ENCODE results near the gene DMRTB1. TPM values are rescaled to one million over a fixed set of nuclear protein-coding genes. Genes with fewer than 3 reads are reported as not detected.

The DMRTB1 gene
- total RNA-seq, 1 experiment from 2014 or later: not detected

GRCh38 chr1:53513846-53514245 lies 54.6 kb downstream of the DMRTB1 start:
- Histone ChIP-seq H3K27me3 (ENCODE audit: low read length) (no peaks in the 10 kb centered on the region), H3K36me3 (ENCODE audit: low read depth, low read length) (no peaks in the 10 kb centered on the region), H3F3A (ENCODE audit: low read length, unreplicated experiment) (peaks cover 4% of the 10 kb centered on the region), H3K9me2 (replicated peaks; ENCODE audit: low read length) (no peaks in the 10 kb centered on the region), H4K20me1 (ENCODE audit: low read length) (peaks cover 4% of the 10 kb centered on the region; the same call in 1 of the 2 replicates), H3K4me1 (ENCODE audit: insufficient read depth, low read length) (peaks cover 25% of the 10 kb centered on the region), H3K9ac (ENCODE audit: low read length) (no peak overlapping the region), H3K4me2 (ENCODE audit: low read length) (no peak overlapping the region), H3K27ac (ENCODE audit: low read length) (no peak overlapping the region), H2AFZ (ENCODE audit: low read length) (no peak overlapping the region), H3K4me3 (ENCODE audit: low read length) (no peak overlapping the region), H3K9me3 (ENCODE audit: low read length) (no peaks in the 10 kb centered on the region), H3K79me2 (ENCODE audit: low read length) (no peaks in the 10 kb centered on the region)
- ATAC-seq (no peak), DNase-seq (no peak)
- BruUV-seq (replicated peaks): no TSS peak
- intact Hi-C loops (cut with micrococcal nuclease): no loop called here
- ChIA-PET POLR2A (ENCODE audit: unreplicated experiment) (no interaction called here), CTCF (no interaction called here)
- TF ChIP-seq CTCF (conservative IDR thresholded peaks at IDR 0.05; ENCODE audit: low read depth, low read length): no peak
- no peak for TF ChIP-seq EZH2 (IDR thresholded peaks at IDR 0.05; ENCODE audit: low read length, unreplicated experiment)
- no peak for TF ChIP-seq EZH2phosphoT487 (IDR thresholded peaks at IDR 0.05; ENCODE audit: borderline replicate concordance, low read length)

GRCh38 chr1:53514436-53514835 lies 55.2 kb downstream of the DMRTB1 start:
- no peak overlapping the region for H3K4me2 ChIP-seq (ENCODE audit: low read length)
- H3K79me2 ChIP-seq (ENCODE audit: low read length): no peaks in the 10 kb centered on the region
- ATAC-seq (no peak), DNase-seq (no peak)
- no peak for TF ChIP-seq CTCF (conservative IDR thresholded peaks at IDR 0.05; ENCODE audit: low read depth, low read length)
- peaks cover 4% of the 10 kb centered on the region; the same call in 1 of the 2 replicates for H4K20me1 ChIP-seq (ENCODE audit: low read length)
- peaks cover 4% of the 10 kb centered on the region for H3F3A ChIP-seq (ENCODE audit: low read length, unreplicated experiment)
- intact Hi-C loops (cut with micrococcal nuclease): no loop called here
- H3K9me2 ChIP-seq (replicated peaks; ENCODE audit: low read length): no peaks in the 10 kb centered on the region
- no peak overlapping the region for H2AFZ ChIP-seq (ENCODE audit: low read length)
- no TSS peak for BruUV-seq (replicated peaks)
- H3K27ac ChIP-seq (ENCODE audit: low read length): no peak overlapping the region
- ChIA-PET POLR2A (ENCODE audit: unreplicated experiment) (interaction anchor here (0.6 kb wide), 1 partner anchor 1461 kb away, joined by 8 read pairs; no protein-coding TSS in a partner anchor), CTCF (no interaction called here)
- no peaks in the 10 kb centered on the region for H3K9me3 ChIP-seq (ENCODE audit: low read length)
- no peaks in the 10 kb centered on the region for H3K27me3 ChIP-seq (ENCODE audit: low read length)
- H3K4me1 ChIP-seq (ENCODE audit: insufficient read depth, low read length): peaks cover 25% of the 10 kb centered on the region
- H3K9ac ChIP-seq (ENCODE audit: low read length): no peak overlapping the region
- no peaks in the 10 kb centered on the region for H3K36me3 ChIP-seq (ENCODE audit: low read depth, low read length)
- H3K4me3 ChIP-seq (ENCODE audit: low read length): no peak overlapping the region

GRCh38 chr1:53516181-53516580 lies 57.0 kb downstream of the DMRTB1 start:
- Histone ChIP-seq H3K4me1 (ENCODE audit: insufficient read depth, low read length) (peaks cover 23% of the 10 kb centered on the region), H3K36me3 (ENCODE audit: low read depth, low read length) (no peaks in the 10 kb centered on the region), H3F3A (ENCODE audit: low read length, unreplicated experiment) (peaks cover 4% of the 10 kb centered on the region), H2AFZ (ENCODE audit: low read length) (no peak overlapping the region), H3K9me2 (replicated peaks; ENCODE audit: low read length) (no peaks in the 10 kb centered on the region), H3K4me3 (ENCODE audit: low read length) (no peak overlapping the region), H3K9ac (ENCODE audit: low read length) (no peak overlapping the region), H4K20me1 (ENCODE audit: low read length) (peaks cover 4% of the 10 kb centered on the region; the same call in 1 of the 2 replicates), H3K79me2 (ENCODE audit: low read length) (no peaks in the 10 kb centered on the region), H3K4me2 (ENCODE audit: low read length) (no peak overlapping the region), H3K27me3 (ENCODE audit: low read length) (no peaks in the 10 kb centered on the region), H3K9me3 (ENCODE audit: low read length) (no peaks in the 10 kb centered on the region), H3K27ac (ENCODE audit: low read length) (no peak overlapping the region)
- no TSS peak for BruUV-seq (replicated peaks)
- intact Hi-C loops (cut with micrococcal nuclease): no loop called here
- DNase-seq (no peak), ATAC-seq (no peak)
- ChIA-PET POLR2A (ENCODE audit: unreplicated experiment) (no interaction called here), CTCF (no interaction called here)
- no peak for TF ChIP-seq EZH2 (IDR thresholded peaks at IDR 0.05; ENCODE audit: low read length, unreplicated experiment)
- TF ChIP-seq CTCF (conservative IDR thresholded peaks at IDR 0.05; ENCODE audit: low read depth, low read length): no peak
- TF ChIP-seq EZH2phosphoT487 (IDR thresholded peaks at IDR 0.05; ENCODE audit: borderline replicate concordance, low read length): no peak

Other genes with a start within 250 kb of the DMRTB1 start
- gene CZIB, start 238.8 kb upstream of the DMRTB1 start, total RNA-seq (2014; rRNA removed): 44.1 and 47.7 TPM in 2 replicates
- 48.9 and 53.1 TPM in 2 replicates for gene MAGOH, start 220.9 kb upstream of the DMRTB1 start, total RNA-seq (2014; rRNA removed)
- gene LRP8, start 131.3 kb upstream of the DMRTB1 start, total RNA-seq (2014; rRNA removed): 54.4 and 77.3 TPM in 2 replicates

Measured in PC-3 (cell line).